ENCODE measurements around the gene MAPK6. TPM values are rescaled to one million over a fixed set of nuclear protein-coding genes. Genes with fewer than 3 reads are reported as not detected.

Gene MAPK6
- total RNA-seq, 2 experiments from 2014 or later = 48.5 to 49.8 TPM

- POLR2A ChIA-PET = interaction anchor here (0.6 to 1.9 kb wide), 5 partner anchors 33 to 107 kb away, joined by 3 to 9 read pairs (median 7); partner anchors contain the start of gene LEO1
- H3K27ac Mint-ChIP-seq = no peak overlapping the region
Measured at GRCh38 chr15:52078876-52079700, 60.1 kb downstream of the MAPK6 start.

GRCh38 chr15:52080031-52080430, 61.0 kb downstream of the MAPK6 start:
- ChIA-PET CTCF (interaction anchor here (0.6 to 0.8 kb wide), 3 partner anchors 440 to 691 kb away, joined by 3 to 4 read pairs (median 3); no protein-coding TSS in a partner anchor), POLR2A (interaction anchor here (0.5 to 1.3 kb wide), 3 partner anchors 51 to 191 kb away, joined by 3 to 5 read pairs (median 3); no protein-coding TSS in a partner anchor)
- H3K36me3 Mint-ChIP-seq (ENCODE audit: low read depth) = no peaks in the 10 kb centered on the region
- H3K4me3 ChIP-seq (ENCODE audit: low read length) = no peak overlapping the region
- ATAC-seq (ENCODE audit: poor library complexity) = no peak
- DNase-seq = no peak
- peaks cover 11% of the 10 kb centered on the region for H3K4me1 ChIP-seq (ENCODE audit: insufficient read depth, low read length)
- H3K27ac ChIP-seq (ENCODE audit: low read depth in 1 of 2, low read length in 2 of 2) = no peak overlapping the region
- intact Hi-C loops (cut with DNase I, micrococcal nuclease) = no loop called here
- H3K27me3 ChIP-seq (ENCODE audit: control insufficient read depth in 1 of 2, insufficient read depth in 2 of 2, low read length in 2 of 2) = no peaks in the 10 kb centered on the region
- peaks cover 12% of the 10 kb centered on the region for H3K4me1 Mint-ChIP-seq (ENCODE audit: low read depth)
- H3K27me3 Mint-ChIP-seq = no peaks in the 10 kb centered on the region
- TF ChIP-seq, protein P1, sequence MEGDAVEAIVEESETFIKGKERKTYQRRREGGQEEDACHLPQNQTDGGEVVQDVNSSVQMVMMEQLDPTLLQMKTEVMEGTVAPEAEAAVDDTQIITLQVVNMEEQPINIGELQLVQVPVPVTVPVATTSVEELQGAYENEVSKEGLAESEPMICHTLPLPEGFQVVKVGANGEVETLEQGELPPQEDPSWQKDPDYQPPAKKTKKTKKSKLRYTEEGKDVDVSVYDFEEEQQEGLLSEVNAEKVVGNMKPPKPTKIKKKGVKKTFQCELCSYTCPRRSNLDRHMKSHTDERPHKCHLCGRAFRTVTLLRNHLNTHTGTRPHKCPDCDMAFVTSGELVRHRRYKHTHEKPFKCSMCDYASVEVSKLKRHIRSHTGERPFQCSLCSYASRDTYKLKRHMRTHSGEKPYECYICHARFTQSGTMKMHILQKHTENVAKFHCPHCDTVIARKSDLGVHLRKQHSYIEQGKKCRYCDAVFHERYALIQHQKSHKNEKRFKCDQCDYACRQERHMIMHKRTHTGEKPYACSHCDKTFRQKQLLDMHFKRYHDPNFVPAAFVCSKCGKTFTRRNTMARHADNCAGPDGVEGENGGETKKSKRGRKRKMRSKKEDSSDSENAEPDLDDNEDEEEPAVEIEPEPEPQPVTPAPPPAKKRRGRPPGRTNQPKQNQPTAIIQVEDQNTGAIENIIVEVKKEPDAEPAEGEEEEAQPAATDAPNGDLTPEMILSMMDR (IDR thresholded peaks at IDR 0.05) = no peak
- H3K27ac Mint-ChIP-seq = no peak overlapping the region
- no peaks in the 10 kb centered on the region for H3K36me3 ChIP-seq (ENCODE audit: insufficient read depth, low read length)
- H3K9me3 ChIP-seq (ENCODE audit: control insufficient read depth in 1 of 2, insufficient read depth in 1 of 2, low read length in 2 of 2) = no peaks in the 10 kb centered on the region
- no peaks in the 10 kb centered on the region for H3K9me3 Mint-ChIP-seq
- H3K4me3 Mint-ChIP-seq = no peak overlapping the region

More at GRCh38 chr15:52078876-52079700, 60.1 kb downstream of the MAPK6 start:
- ATAC-seq (ENCODE audit: poor library complexity) (peak; percentile 91), DNase-seq (peak; percentile 75 to 93 (median 82))
- TF ChIP-seq, protein P1 (IDR thresholded peaks at IDR 0.05) = peak; percentile 83
- H3K36me3 Mint-ChIP-seq (ENCODE audit: low read depth) = no peaks in the 10 kb centered on the region
- no peak overlapping the region for H3K4me3 Mint-ChIP-seq
- H3K27me3 Mint-ChIP-seq = no peaks in the 10 kb centered on the region
- no peaks in the 10 kb centered on the region for H3K9me3 Mint-ChIP-seq
- no peaks in the 10 kb centered on the region for H3K9me3 ChIP-seq (ENCODE audit: control insufficient read depth in 1 of 2, insufficient read depth in 1 of 2, low read length in 2 of 2)
- H3K4me1 ChIP-seq (ENCODE audit: insufficient read depth, low read length) = peaks cover 11% of the 10 kb centered on the region
- H3K36me3 ChIP-seq (ENCODE audit: insufficient read depth, low read length) = no peaks in the 10 kb centered on the region
- no peaks in the 10 kb centered on the region for H3K27me3 ChIP-seq (ENCODE audit: control insufficient read depth in 1 of 2, insufficient read depth in 2 of 2, low read length in 2 of 2)
- H3K4me1 Mint-ChIP-seq (ENCODE audit: low read depth) = peaks cover 12% of the 10 kb centered on the region
- intact Hi-C loops (cut with DNase I, micrococcal nuclease) = loop anchor here (1.0 to 5.0 kb wide), 5 partner anchors 59 to 187 kb away; no protein-coding TSS in a partner anchor
- no peak overlapping the region for H3K27ac ChIP-seq (ENCODE audit: low read depth in 1 of 2, low read length in 2 of 2)
- no peak overlapping the region for H3K4me3 ChIP-seq (ENCODE audit: low read length)
- CTCF ChIA-PET = interaction anchor here (0.6 to 1.4 kb wide), 13 partner anchors 9 to 162 kb away, joined by 3 to 10 read pairs (median 4); partner anchors contain the start of genes LEO1 and MAPK6

- CTCF ChIA-PET = interaction anchor here (0.8 kb wide), 1 partner anchor 629 kb away, joined by 3 read pairs; no protein-coding TSS in a partner anchor
- Mint-ChIP-seq H3K27ac (no peak overlapping the region), H3K9me3 (no peaks in the 10 kb centered on the region), H3K4me1 (ENCODE audit: low read depth) (peaks cover 12% of the 10 kb centered on the region), H3K4me3 (no peak overlapping the region), H3K36me3 (ENCODE audit: low read depth) (no peaks in the 10 kb centered on the region), H3K27me3 (no peaks in the 10 kb centered on the region)
- H3K27me3 ChIP-seq (ENCODE audit: control insufficient read depth in 1 of 2, insufficient read depth in 2 of 2, low read length in 2 of 2) = no peaks in the 10 kb centered on the region
- ATAC-seq (ENCODE audit: poor library complexity) (no peak), DNase-seq (no peak)
- H3K9me3 ChIP-seq (ENCODE audit: control insufficient read depth in 1 of 2, insufficient read depth in 1 of 2, low read length in 2 of 2) = no peaks in the 10 kb centered on the region
- no peak overlapping the region for H3K4me3 ChIP-seq (ENCODE audit: low read length)
- H3K4me1 ChIP-seq (ENCODE audit: insufficient read depth, low read length) = peaks cover 11% of the 10 kb centered on the region
- TF ChIP-seq, protein P1 (IDR thresholded peaks at IDR 0.05) = no peak
- POLR2A ChIA-PET = no interaction called here
- H3K27ac ChIP-seq (ENCODE audit: low read depth in 1 of 2, low read length in 2 of 2) = no peak overlapping the region
- intact Hi-C loops (cut with DNase I, micrococcal nuclease) = no loop called here
- H3K36me3 ChIP-seq (ENCODE audit: insufficient read depth, low read length) = no peaks in the 10 kb centered on the region
Measured at GRCh38 chr15:52080706-52081392, 61.8 kb downstream of the MAPK6 start.
